HCT116 (cell line): ENCODE measurements around the gene WWOX. TPM values are rescaled to one million over a fixed set of nuclear protein-coding genes. Genes with fewer than 3 reads are reported as not detected.

Experiments
- ATAC-seq: fragments of 200-7000 bp; cut with Tn5 transposase; 2 replicates; pipeline ENCODE4 v1.9.1; 2020; ENCODE audit warnings: mild to moderate bottlenecking, moderate library complexity
- BruUV-seq: library from RNA; stranded (reverse); fragments of 400-500 nt; replicated peaks from 2 replicates; lab custom pipeline; 2021; lab: Mats Ljungman, UMichigan
- CTCF ChIA-PET: fragments of 300-600 bp; sonication (Branson Sonifier 250); formaldehyde crosslinking; loops from one replicate; lab custom pipeline; 2021; ENCODE audit warnings: antibody characterized with exemption; lab: Charles Lee
- POLR2A ChIA-PET: fragments of 300-600, 350-600 bp; sonication (Branson Sonifier 250); formaldehyde crosslinking; loops from one replicate; lab custom pipeline; 2021; ENCODE audit warnings: antibody characterized with exemption; lab: Charles Lee
- RAD21 ChIA-PET, 2 experiments: fragments of 300-600 bp; sonication (Branson Sonifier 250); formaldehyde crosslinking; loops; one replicate each; lab custom pipeline; 2023; ENCODE audit warnings: low total read pairs in 2 of 2; ENCODE audit not compliant: uncharacterized antibody in 2 of 2, unreplicated experiment in 2 of 2, low non-redundant PET in 1 of 2; lab: Charles Lee
- DNase-seq: peaks from one replicate; pipeline ENCODE4 v3.0.0-alpha.2; 2010; ENCODE audit warnings: low read depth, low spot score
- H2AFZ ChIP-seq: fragments of 200-600 bp; shearing (Covaris generic), sonication (generic); 2 replicates; pipeline ENCODE4 v1.6.1; 2017; ENCODE audit warnings: low read depth, mixed run types, mixed read lengths, antibody characterized with exemption, low read length; ENCODE audit not compliant: poor library complexity, severe bottlenecking
- H3K27ac ChIP-seq: 2 replicates; pipeline ENCODE4 v1.5.1; 2012; ENCODE audit warnings: low read depth, low read length
- H3K27me3 ChIP-seq: fragments of 200-600 bp; sonication (generic); 2 replicates; pipeline ENCODE4 v1.6.1; 2016; ENCODE audit warnings: mixed run types, low read length, mixed read lengths; ENCODE audit not compliant: insufficient read depth
- H3K36me3 ChIP-seq, 2 experiments: fragments of 200-500 bp in 1 of 2; fragments of 200-600 bp in 1 of 2; sonication (Bioruptor generic) in 1 of 2; sonication (generic) in 1 of 2; 2 replicates each; pipeline versions ENCODE4 v1.5.1 to v1.6.1; 2014 to 2016; ENCODE audit warnings: low read length in 2 of 2, inconsistent platforms in 1 of 2, mixed read lengths in 1 of 2, mixed run types in 1 of 2; ENCODE audit not compliant: insufficient read depth in 2 of 2, control insufficient read depth in 1 of 2
- H3K4me1 ChIP-seq, 2 experiments: fragments of 200-600 bp in 1 of 2; sonication (generic) in 1 of 2; 2 replicates each; pipeline versions ENCODE4 v1.5.1 to v1.6.1; 2012 to 2017; ENCODE audit warnings: low read length in 2 of 2, inconsistent platforms in 1 of 2, mild to moderate bottlenecking in 1 of 2, mixed read lengths in 1 of 2, mixed run types in 1 of 2, moderate library complexity in 1 of 2; ENCODE audit not compliant: insufficient read depth in 2 of 2, control insufficient read depth in 1 of 2
- H3K4me2 ChIP-seq: fragments of 200-600 bp; sonication (generic); 2 replicates; pipeline ENCODE4 v1.6.1; 2017; ENCODE audit warnings: mixed run types, low read length, mixed read lengths
- H3K4me3 ChIP-seq, 2 experiments: fragments of 200-600 bp in 1 of 2; sonication (generic) in 1 of 2; replicated peaks in 1 of 2; 2 replicates each; pipeline ENCODE4 v1.5.1; 2011 to 2016; ENCODE audit warnings: low read length in 2 of 2, control low read depth in 1 of 2, low read depth in 1 of 2, mild to moderate bottlenecking in 1 of 2, mixed read lengths in 1 of 2, mixed run types in 1 of 2
- H3K79me2 ChIP-seq: fragments of 200-600 bp; sonication (generic); 2 replicates; pipeline ENCODE4 v1.6.1; 2017; ENCODE audit warnings: mild to moderate bottlenecking, mixed run types, low read length, moderate library complexity, mixed read lengths; ENCODE audit not compliant: insufficient read depth
- H3K9ac ChIP-seq: fragments of 200-600 bp; sonication (generic); 2 replicates; pipeline ENCODE4 v1.6.1; 2016; ENCODE audit warnings: low read length, mixed read lengths
- H3K9me2 ChIP-seq: fragments of 200-600 bp; sonication (generic), shearing (Covaris generic); 2 replicates; pipeline ENCODE4 v1.6.1; 2017; ENCODE audit warnings: mixed run types, mild to moderate bottlenecking, moderate library complexity; ENCODE audit not compliant: insufficient read depth
- H3K9me3 ChIP-seq, 2 experiments: fragments of 200-500 bp in 1 of 2; fragments of 200-600 bp in 1 of 2; sonication (Bioruptor generic) in 1 of 2; sonication (generic) in 1 of 2; 2 replicates each; pipeline ENCODE4 v1.6.1; 2014 to 2017; ENCODE audit warnings: low read length in 2 of 2, mixed read lengths in 2 of 2, inconsistent platforms in 1 of 2, low read depth in 1 of 2, mild to moderate bottlenecking in 1 of 2, mixed run types in 1 of 2, moderate library complexity in 1 of 2; ENCODE audit not compliant: control insufficient read depth in 1 of 2, insufficient read depth in 1 of 2
- H4K20me1 ChIP-seq: fragments of 200-600 bp; sonication (generic), shearing (Covaris generic); 2 replicates; pipeline ENCODE4 v1.6.1; 2017; ENCODE audit warnings: mixed run types, mild to moderate bottlenecking, moderate library complexity; ENCODE audit not compliant: insufficient read depth
- CBX3 ChIP-seq: IDR thresholded peaks from 2 replicates; pipeline ENCODE4 v1.6.1; 2012; ENCODE audit warnings: low read depth
- EGR1 ChIP-seq: IDR thresholded peaks from 2 replicates; pipeline ENCODE4 v1.6.1; 2012; ENCODE audit warnings: low read depth
- ELF1 ChIP-seq: IDR thresholded peaks from 2 replicates; pipeline ENCODE4 v1.6.1; 2012; ENCODE audit warnings: low read depth, borderline replicate concordance
- EZH2 ChIP-seq: fragments of 200-600 bp; sonication (generic); IDR thresholded peaks from 2 replicates; pipeline ENCODE4 v1.6.1; 2017; ENCODE audit warnings: antibody characterized with exemption, mixed run types
- EZH2phosphoT487 ChIP-seq: fragments of 200-600 bp; IDR thresholded peaks from 2 replicates; pipeline ENCODE4 v1.6.1; 2018; ENCODE audit warnings: antibody characterized with exemption, borderline replicate concordance
- FOSL1 ChIP-seq: IDR thresholded peaks from 2 replicates; pipeline ENCODE4 v1.6.1; 2012; ENCODE audit warnings: low read depth
- JUND ChIP-seq: IDR thresholded peaks from 2 replicates; pipeline ENCODE4 v1.6.1; 2012
- POLR2AphosphoS5 ChIP-seq: IDR thresholded peaks from 2 replicates; pipeline ENCODE4 v1.6.1; 2011; ENCODE audit warnings: mild to moderate bottlenecking, low read depth, low read length, moderate library complexity
- SIN3A ChIP-seq: IDR thresholded peaks from 2 replicates; pipeline ENCODE4 v1.6.1; 2012; ENCODE audit warnings: low read depth
- SP1 ChIP-seq: IDR thresholded peaks from 2 replicates; pipeline ENCODE4 v1.6.1; 2012; ENCODE audit warnings: low read depth
- TCF7L2 ChIP-seq: IDR thresholded peaks from 2 replicates; pipeline ENCODE4 v1.7.0; 2011; ENCODE audit warnings: borderline replicate concordance, inconsistent platforms; ENCODE audit not compliant: insufficient read depth, insufficient read length; ENCODE audit errors: extremely low read depth
- YY1 ChIP-seq: IDR thresholded peaks from 2 replicates; pipeline ENCODE4 v1.6.1; 2011; ENCODE audit warnings: low read length, low read depth, moderate library complexity, mild to moderate bottlenecking; ENCODE audit not compliant: insufficient replicate concordance; ENCODE audit errors: extremely low read depth
- ZFX ChIP-seq: fragments of 450-650 bp; IDR thresholded peaks from 2 replicates; pipeline ENCODE4 v1.6.1; 2017
- ZNF274 ChIP-seq: fragments of 200-500 bp; sonication (Bioruptor generic); IDR thresholded peaks from 2 replicates; pipeline ENCODE4 v1.6.1; 2014; ENCODE audit warnings: mild to moderate bottlenecking, low read depth, low read length, inconsistent platforms
- intact Hi-C: fragments of 100-400 bp; cut with micrococcal nuclease; formaldehyde crosslinking; loops from 2 replicates; pipeline ENCODE4 v1.10.0; 2022
- total RNA-seq: library from RNA; stranded (reverse); gene quantifications from one replicate; pipeline ENCODE4 v1.2.1, GENCODE V29; 2021; ENCODE audit not compliant: unreplicated experiment
- TF ChIP-seq, protein P1 (sequence below), 3 experiments: fragments of 200-600 bp in 1 of 3; sonication (generic) in 1 of 3; IDR thresholded peaks in 2 of 3; conservative IDR thresholded peaks in 1 of 3; 2 replicates each; pipeline ENCODE4 v1.5.1; 2012 to 2017; ENCODE audit warnings: low read depth in 2 of 3, low read length in 2 of 3, antibody characterized with exemption in 1 of 3, borderline replicate concordance in 1 of 3, control low read depth in 1 of 3, mild to moderate bottlenecking in 1 of 3, mixed read lengths in 1 of 3, mixed run types in 1 of 3, moderate library complexity in 1 of 3; ENCODE audit not compliant: insufficient read depth in 1 of 3
- TF ChIP-seq, protein P2 (sequence below): IDR thresholded peaks from 2 replicates; pipeline ENCODE4 v1.6.1; 2011; ENCODE audit warnings: mild to moderate bottlenecking, low read length, moderate library complexity; ENCODE audit not compliant: insufficient replicate concordance; ENCODE audit errors: extremely low read depth
- TF ChIP-seq, protein P3 (sequence below): IDR thresholded peaks from 2 replicates; pipeline ENCODE4 v1.6.1; 2012

The WWOX gene
- total RNA-seq, 1 experiment from 2014 or later = 13.7 TPM

DNA sequence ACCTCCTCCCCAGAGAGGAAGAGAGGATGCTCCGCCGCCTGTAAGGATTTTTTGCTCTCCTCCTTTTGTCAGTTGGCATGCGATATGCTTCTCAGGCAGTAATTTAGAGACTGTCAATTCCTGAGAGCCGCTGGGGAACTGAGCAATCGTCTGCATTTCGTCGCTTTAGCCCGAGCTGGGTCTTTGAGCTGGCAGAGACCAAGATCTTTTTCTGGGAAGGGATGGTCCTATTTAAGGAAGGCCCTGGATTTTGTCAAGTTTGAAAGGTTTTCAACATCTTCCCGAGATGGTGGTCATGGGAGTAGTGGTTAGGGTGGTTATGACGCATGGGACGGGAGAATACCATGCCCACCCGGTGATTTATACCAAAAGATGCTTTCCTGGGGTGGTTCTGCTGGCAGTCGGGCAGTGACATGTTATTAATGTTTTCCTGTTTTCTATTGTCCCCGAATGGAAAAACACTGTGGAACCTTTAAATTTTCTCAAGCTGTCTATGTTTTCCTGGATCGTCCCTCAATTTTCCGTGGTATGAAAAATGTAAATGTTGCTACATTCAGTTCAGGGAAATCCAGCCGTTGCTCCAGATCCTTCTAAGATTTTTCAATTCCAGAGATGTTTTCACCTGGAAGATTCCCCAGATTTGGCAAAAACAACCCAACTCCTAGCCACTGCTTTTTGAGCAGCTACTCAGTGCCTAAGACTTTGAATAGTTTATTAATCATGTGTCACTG is 914.6 kb downstream of the WWOX start:
- Histone ChIP-seq H3K4me2 (no peak overlapping the region), H3K79me2 (no peaks in the 10 kb centered on the region), H3K36me3 (no peaks in the 10 kb centered on the region), H3K4me3 (no peak overlapping the region), H3K4me1 (no peaks in the 10 kb centered on the region), H3K9me3 (peaks cover 0 to 8% of the 10 kb centered on the region in 2 experiments; a peak in 2 of 4 replicates), H4K20me1 (no peaks in the 10 kb centered on the region), H3K9ac (no peak overlapping the region), H3K27ac (no peak overlapping the region), H3K27me3 (no peaks in the 10 kb centered on the region), H3K9me2 (no peaks in the 10 kb centered on the region), H2AFZ (no peak overlapping the region)
- CTCF ChIA-PET = no interaction called here
- DNase-seq (no peak), ATAC-seq (no peak)
- RAD21 ChIA-PET = no interaction called here
- BruUV-seq = no TSS peak
- intact Hi-C loops = no loop called here
- POLR2A ChIA-PET = no interaction called here
- no peak for TF ChIP-seq POLR2AphosphoS5
- TF ChIP-seq, protein P1, sequence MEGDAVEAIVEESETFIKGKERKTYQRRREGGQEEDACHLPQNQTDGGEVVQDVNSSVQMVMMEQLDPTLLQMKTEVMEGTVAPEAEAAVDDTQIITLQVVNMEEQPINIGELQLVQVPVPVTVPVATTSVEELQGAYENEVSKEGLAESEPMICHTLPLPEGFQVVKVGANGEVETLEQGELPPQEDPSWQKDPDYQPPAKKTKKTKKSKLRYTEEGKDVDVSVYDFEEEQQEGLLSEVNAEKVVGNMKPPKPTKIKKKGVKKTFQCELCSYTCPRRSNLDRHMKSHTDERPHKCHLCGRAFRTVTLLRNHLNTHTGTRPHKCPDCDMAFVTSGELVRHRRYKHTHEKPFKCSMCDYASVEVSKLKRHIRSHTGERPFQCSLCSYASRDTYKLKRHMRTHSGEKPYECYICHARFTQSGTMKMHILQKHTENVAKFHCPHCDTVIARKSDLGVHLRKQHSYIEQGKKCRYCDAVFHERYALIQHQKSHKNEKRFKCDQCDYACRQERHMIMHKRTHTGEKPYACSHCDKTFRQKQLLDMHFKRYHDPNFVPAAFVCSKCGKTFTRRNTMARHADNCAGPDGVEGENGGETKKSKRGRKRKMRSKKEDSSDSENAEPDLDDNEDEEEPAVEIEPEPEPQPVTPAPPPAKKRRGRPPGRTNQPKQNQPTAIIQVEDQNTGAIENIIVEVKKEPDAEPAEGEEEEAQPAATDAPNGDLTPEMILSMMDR (IDR thresholded peaks at IDR 0.05 in 2 of 3, conservative IDR thresholded peaks at IDR 0.05 in 1 of 3; ENCODE audit: borderline replicate concordance in 1 of 3, insufficient read depth in 1 of 3, low read depth in 2 of 3, low read length in 2 of 3) = no peak
- TF ChIP-seq ZFX = no peak
- TF ChIP-seq JUND = no peak
- TF ChIP-seq EZH2 = no peak
- TF ChIP-seq EGR1 = no peak
- no peak for TF ChIP-seq SIN3A
- no peak for TF ChIP-seq EZH2phosphoT487
- TF ChIP-seq FOSL1 = no peak
- TF ChIP-seq TCF7L2 = no peak
- TF ChIP-seq, protein P2, sequence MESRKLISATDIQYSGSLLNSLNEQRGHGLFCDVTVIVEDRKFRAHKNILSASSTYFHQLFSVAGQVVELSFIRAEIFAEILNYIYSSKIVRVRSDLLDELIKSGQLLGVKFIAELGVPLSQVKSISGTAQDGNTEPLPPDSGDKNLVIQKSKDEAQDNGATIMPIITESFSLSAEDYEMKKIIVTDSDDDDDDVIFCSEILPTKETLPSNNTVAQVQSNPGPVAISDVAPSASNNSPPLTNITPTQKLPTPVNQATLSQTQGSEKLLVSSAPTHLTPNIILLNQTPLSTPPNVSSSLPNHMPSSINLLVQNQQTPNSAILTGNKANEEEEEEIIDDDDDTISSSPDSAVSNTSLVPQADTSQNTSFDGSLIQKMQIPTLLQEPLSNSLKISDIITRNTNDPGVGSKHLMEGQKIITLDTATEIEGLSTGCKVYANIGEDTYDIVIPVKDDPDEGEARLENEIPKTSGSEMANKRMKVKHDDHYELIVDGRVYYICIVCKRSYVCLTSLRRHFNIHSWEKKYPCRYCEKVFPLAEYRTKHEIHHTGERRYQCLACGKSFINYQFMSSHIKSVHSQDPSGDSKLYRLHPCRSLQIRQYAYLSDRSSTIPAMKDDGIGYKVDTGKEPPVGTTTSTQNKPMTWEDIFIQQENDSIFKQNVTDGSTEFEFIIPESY = no peak
- no peak for TF ChIP-seq SP1
- no peak for TF ChIP-seq YY1
- TF ChIP-seq, protein P3, sequence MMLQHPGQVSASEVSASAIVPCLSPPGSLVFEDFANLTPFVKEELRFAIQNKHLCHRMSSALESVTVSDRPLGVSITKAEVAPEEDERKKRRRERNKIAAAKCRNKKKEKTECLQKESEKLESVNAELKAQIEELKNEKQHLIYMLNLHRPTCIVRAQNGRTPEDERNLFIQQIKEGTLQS = no peak
- TF ChIP-seq CBX3 = no peak
- TF ChIP-seq ZNF274 = no peak
- no peak for TF ChIP-seq ELF1
